Measurements from ENCODE around the gene ASXL1.
"Not testable (repeated sequence)": the region's sequence is repeated elsewhere in the genome, so short reads cannot be mapped to it uniquely, and the experiment has no call there.

The ASXL1 gene

GRCh38 chr20:32352121-32352720, 5.9 kb upstream of the ASXL1 start:
- peaks cover 11% of the 10 kb centered on the region for H3K36me3 Mint-ChIP-seq
- H3K4me1 Mint-ChIP-seq (ENCODE audit: low read depth), result peaks cover 17% of the 10 kb centered on the region
- H3K4me3 Mint-ChIP-seq, result no peak overlapping the region
- H3K9me3 Mint-ChIP-seq (ENCODE audit: low read depth), result no peaks in the 10 kb centered on the region
- H3K27me3 Mint-ChIP-seq, result no peaks in the 10 kb centered on the region
- H3K27ac Mint-ChIP-seq, result no peak overlapping the region

- H3K4me3 Mint-ChIP-seq, result no peak overlapping the region
- H3K9me3 Mint-ChIP-seq (ENCODE audit: low read depth), result no peaks in the 10 kb centered on the region
- H3K27ac Mint-ChIP-seq, result peak overlapping the region; percentile 36
- H3K27me3 Mint-ChIP-seq, result no peaks in the 10 kb centered on the region
- peaks cover 22% of the 10 kb centered on the region for H3K4me1 Mint-ChIP-seq (ENCODE audit: low read depth)
- H3K36me3 Mint-ChIP-seq, result peaks cover 9% of the 10 kb centered on the region
Measured at GRCh38 chr20:32353848-32354496, 4.2 kb upstream of the ASXL1 start.

DNA sequence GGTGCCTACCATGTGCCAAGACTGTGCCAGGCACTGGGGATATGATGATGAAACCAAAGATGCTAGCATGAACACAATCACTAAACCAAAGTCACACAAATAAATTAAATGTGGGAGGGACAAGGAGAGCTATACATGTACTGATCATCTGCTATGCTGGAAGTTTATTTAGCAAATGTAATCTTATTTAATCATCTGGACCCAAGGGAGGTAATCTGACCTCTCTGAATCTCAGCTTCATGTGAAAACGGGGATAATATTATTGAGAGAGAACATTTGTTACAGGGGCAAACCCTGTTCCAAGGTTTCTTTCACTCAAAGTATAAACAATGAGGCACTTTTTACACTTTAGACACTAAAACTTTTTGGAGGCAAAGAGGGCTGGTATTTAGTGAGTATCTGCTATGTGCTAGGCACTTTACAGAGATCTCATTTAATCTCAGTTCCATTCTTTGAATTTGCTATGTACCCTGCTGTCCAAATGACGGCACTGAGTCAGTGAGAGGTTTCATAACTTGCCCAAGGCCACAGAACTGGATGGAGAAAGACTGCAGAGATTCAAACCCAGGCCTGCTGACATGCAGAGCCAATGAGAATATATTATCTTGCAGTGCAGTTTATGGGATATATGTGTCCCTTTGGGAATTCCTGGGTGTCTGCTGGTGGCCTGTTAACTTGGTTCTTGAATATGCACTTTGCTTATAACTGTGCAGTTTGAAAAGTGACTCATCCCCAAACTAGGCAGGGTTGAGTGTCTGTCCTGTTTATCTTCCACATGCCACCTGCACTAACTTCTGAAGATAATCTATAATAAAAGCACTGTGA, 3.3 kb upstream of the ASXL1 start:
- H3K27me3 Mint-ChIP-seq, result no peaks in the 10 kb centered on the region
- no peak overlapping the region for H3K4me3 Mint-ChIP-seq
- peak overlapping the region; percentile 36 for H3K27ac Mint-ChIP-seq
- H3K9me3 Mint-ChIP-seq (ENCODE audit: low read depth), result no peaks in the 10 kb centered on the region
- peaks cover 11% of the 10 kb centered on the region for H3K36me3 Mint-ChIP-seq
- H3K4me1 Mint-ChIP-seq (ENCODE audit: low read depth), result peaks cover 27% of the 10 kb centered on the region

DNA sequence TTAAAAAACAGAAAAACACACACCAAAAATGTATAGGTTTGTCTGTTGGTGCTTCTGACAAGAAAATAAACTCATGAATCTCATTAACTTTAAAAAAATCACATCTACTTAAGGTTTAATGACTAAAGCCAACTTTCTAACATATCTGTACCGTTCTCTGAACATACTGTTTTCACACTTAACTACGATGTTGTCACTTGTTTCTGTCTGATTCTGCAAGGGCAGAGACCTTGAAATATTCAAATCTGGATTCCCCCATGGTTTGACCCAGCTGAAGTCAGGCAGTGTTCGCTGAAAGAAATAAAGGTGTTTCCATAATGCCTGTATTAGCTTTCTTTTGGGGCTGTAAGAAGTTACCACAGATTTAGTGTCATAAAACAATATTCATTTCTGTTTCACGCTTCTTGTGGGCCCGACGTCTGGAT, 2.7 kb upstream of the ASXL1 start:
- H3K36me3 Mint-ChIP-seq, result peaks cover 8% of the 10 kb centered on the region
- no peaks in the 10 kb centered on the region for H3K9me3 Mint-ChIP-seq (ENCODE audit: low read depth)
- peaks cover 33% of the 10 kb centered on the region for H3K4me1 Mint-ChIP-seq (ENCODE audit: low read depth)
- no peaks in the 10 kb centered on the region for H3K27me3 Mint-ChIP-seq
- no peak overlapping the region for H3K4me3 Mint-ChIP-seq
- no peak overlapping the region for H3K27ac Mint-ChIP-seq

- H3K9me3 Mint-ChIP-seq (ENCODE audit: low read depth); H3K27me3 Mint-ChIP-seq; H3K36me3 Mint-ChIP-seq; H3K27ac Mint-ChIP-seq; H3K4me3 Mint-ChIP-seq: not testable (repeated sequence)
- peaks cover 38% of the 10 kb centered on the region for H3K4me1 Mint-ChIP-seq (ENCODE audit: low read depth)
Measured at GRCh38 chr20:32355907-32356621, 2.1 kb upstream of the ASXL1 start.

DNA sequence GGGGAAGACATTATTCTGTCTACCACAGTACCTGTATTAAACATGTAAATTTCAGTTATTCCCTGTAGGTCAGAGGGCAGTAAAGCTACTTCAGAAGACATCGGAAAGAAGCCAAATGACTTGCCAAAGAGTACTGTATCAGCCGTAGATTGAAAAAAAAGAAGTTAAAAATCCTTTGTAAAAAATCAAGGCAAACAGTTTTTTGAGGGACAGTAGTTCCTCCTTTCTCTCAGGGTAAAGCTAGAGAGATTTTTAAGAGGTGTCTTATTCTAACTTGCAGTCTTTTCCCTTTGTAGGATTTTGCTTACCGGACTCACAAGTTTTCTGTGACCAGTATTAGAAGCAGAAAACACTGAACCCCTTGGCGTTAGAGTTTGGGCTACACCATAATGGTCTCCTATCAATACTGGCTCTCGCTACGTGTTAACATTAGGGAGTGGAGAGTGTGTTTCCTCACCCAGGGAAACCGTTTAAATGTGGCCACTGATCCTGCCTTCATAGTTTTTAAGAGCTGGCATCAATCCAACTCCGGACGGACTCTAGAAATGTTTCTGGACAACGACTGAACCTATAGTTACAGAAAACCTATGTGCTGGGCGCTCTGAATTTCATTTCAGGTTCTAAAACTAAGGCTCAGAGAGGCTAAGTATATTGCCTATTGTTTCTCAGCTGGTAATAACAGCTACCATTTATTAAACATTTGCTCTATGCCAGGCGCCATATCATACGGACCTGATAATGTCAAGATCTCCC, 1.3 kb upstream of the ASXL1 start:
- Mint-ChIP-seq H3K27me3 (no peaks in the 10 kb centered on the region), H3K4me1 (ENCODE audit: low read depth) (peaks cover 43% of the 10 kb centered on the region), H3K27ac (peak overlapping the region; percentile 99), H3K36me3 (peaks cover 8% of the 10 kb centered on the region), H3K4me3 (peak overlapping the region; percentile 95), H3K9me3 (ENCODE audit: low read depth) (no peaks in the 10 kb centered on the region)

- H3K4me1 Mint-ChIP-seq (ENCODE audit: low read depth), result peaks cover 50% of the 10 kb centered on the region
- peaks cover 6% of the 10 kb centered on the region for H3K36me3 Mint-ChIP-seq
- peak overlapping the region; percentile 95 for H3K4me3 Mint-ChIP-seq
- peak overlapping the region; percentile 99 for H3K27ac Mint-ChIP-seq
- no peaks in the 10 kb centered on the region for H3K9me3 Mint-ChIP-seq (ENCODE audit: low read depth)
- H3K27me3 Mint-ChIP-seq, result no peaks in the 10 kb centered on the region
Measured at GRCh38 chr20:32357375-32357868, 709 bp upstream of the ASXL1 start.

- H3K9me3 Mint-ChIP-seq (ENCODE audit: low read depth), result no peaks in the 10 kb centered on the region
- no peak overlapping the region for H3K27ac Mint-ChIP-seq
- peak overlapping the region; percentile 96 for H3K4me3 Mint-ChIP-seq
- H3K4me1 Mint-ChIP-seq (ENCODE audit: low read depth), result peaks cover 61% of the 10 kb centered on the region
- no peaks in the 10 kb centered on the region for H3K27me3 Mint-ChIP-seq
- H3K36me3 Mint-ChIP-seq, result peaks cover 6% of the 10 kb centered on the region
Measured at GRCh38 chr20:32358632-32358882, 426 bp downstream of the ASXL1 start.

- Mint-ChIP-seq H3K4me1 (ENCODE audit: low read depth) (peaks cover 66% of the 10 kb centered on the region), H3K27me3 (no peaks in the 10 kb centered on the region), H3K27ac (peak overlapping the region; percentile 93), H3K4me3 (peak overlapping the region; percentile 96), H3K36me3 (peaks cover 6% of the 10 kb centered on the region), H3K9me3 (ENCODE audit: low read depth) (no peaks in the 10 kb centered on the region)
Measured at GRCh38 chr20:32358883-32359632, 927 bp downstream of the ASXL1 start.

DNA sequence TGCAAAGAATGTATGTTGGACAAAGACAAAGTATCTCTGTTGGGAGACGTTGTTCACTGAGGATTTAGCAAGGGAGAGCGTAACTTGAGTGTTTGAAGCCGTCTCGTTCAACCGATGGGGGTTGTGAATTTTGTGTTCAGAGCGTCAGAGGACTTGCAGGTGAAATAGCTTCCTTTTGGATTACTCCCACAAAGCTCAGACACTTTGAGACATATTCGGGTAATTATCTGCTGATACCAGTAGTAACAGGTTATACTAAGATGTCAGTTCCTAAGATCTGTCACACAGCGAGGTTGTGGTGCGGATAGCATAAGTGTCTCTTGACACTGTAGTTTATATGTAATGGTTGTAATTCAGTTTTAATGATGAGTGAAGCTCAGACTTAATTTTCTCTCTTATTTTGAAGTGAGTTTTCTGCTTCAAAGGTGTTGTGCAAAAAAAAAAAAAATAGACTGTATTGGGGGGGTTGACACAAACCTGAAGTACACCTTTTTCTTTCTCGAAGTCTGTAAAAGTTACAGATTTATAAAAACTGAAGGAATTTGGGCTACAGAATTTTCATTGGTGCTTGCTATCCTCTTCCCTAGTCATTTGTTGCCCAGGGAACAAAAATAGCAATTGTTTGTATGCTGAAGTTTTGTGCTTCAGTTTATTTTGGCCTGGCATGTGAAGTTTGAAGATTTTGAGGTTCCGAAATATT, 1.7 kb downstream of the ASXL1 start:
- H3K4me1 Mint-ChIP-seq (ENCODE audit: low read depth), result peaks cover 68% of the 10 kb centered on the region
- no peaks in the 10 kb centered on the region for H3K27me3 Mint-ChIP-seq
- no peaks in the 10 kb centered on the region for H3K9me3 Mint-ChIP-seq (ENCODE audit: low read depth)

GRCh38 chr20:32360333-32360634, 2.2 kb downstream of the ASXL1 start:
- no peaks in the 10 kb centered on the region for H3K9me3 Mint-ChIP-seq (ENCODE audit: low read depth)
- peak overlapping the region; percentile 96 for H3K4me3 Mint-ChIP-seq
- H3K27me3 Mint-ChIP-seq, result no peaks in the 10 kb centered on the region
- peaks cover 6% of the 10 kb centered on the region for H3K36me3 Mint-ChIP-seq
- H3K27ac Mint-ChIP-seq, result peak overlapping the region; percentile 93
- H3K4me1 Mint-ChIP-seq (ENCODE audit: low read depth), result peaks cover 68% of the 10 kb centered on the region

More for the DNA sequence above, 1.7 kb downstream of the ASXL1 start:
- Mint-ChIP-seq H3K36me3 (peaks cover 6% of the 10 kb centered on the region), H3K27ac (peak overlapping the region; percentile 93), H3K4me3 (peak overlapping the region; percentile 96)

GRCh38 chr20:32362901-32363364, 4.8 kb downstream of the ASXL1 start:
- Mint-ChIP-seq H3K4me3 (peak overlapping the region; percentile 96), H3K27me3 (no peaks in the 10 kb centered on the region), H3K27ac (peak overlapping the region; percentile 67), H3K36me3 (peaks cover 6% of the 10 kb centered on the region), H3K4me1 (ENCODE audit: low read depth) (peaks cover 81% of the 10 kb centered on the region), H3K9me3 (ENCODE audit: low read depth) (no peaks in the 10 kb centered on the region)

DNA sequence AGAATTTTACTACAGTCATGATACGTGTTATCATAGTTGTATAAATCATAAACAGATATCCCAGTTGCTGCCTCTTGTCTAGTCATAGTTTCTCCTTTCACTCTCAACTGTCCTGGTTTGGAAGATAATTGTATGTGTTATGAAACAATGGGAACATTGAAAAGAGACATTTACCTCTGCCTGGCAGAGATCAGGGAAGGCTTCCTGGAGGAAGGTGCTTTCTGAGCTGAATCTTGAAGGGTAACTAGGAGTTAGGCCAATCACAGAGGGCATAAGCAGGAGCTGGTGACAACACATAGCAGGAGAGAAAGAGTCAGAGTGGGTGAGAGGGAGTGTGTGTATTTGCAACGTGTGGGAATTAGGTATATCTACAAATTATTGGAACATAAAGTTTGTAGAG, 5.4 kb downstream of the ASXL1 start:
- peaks cover 87% of the 10 kb centered on the region for H3K4me1 Mint-ChIP-seq (ENCODE audit: low read depth)
- H3K27ac Mint-ChIP-seq, result peak overlapping the region; percentile 67
- peak overlapping the region; percentile 96 for H3K4me3 Mint-ChIP-seq
- peaks cover 6% of the 10 kb centered on the region for H3K36me3 Mint-ChIP-seq
- H3K27me3 Mint-ChIP-seq, result no peaks in the 10 kb centered on the region
- H3K9me3 Mint-ChIP-seq (ENCODE audit: low read depth), result no peaks in the 10 kb centered on the region

Measured in activated naive CD8-positive, alpha-beta T cell (primary cell).